ENCODE data around the gene NLRP6.

GRCh38 chr11:259413-259812 lies 18.8 kb upstream of the NLRP6 start:
- TF ChIP-seq CTCF (conservative IDR thresholded peaks at IDR 0.05; ENCODE audit: low read depth, low read length) (no peak), EZH2 (IDR thresholded peaks at IDR 0.05; ENCODE audit: borderline replicate concordance, low read depth, low read length, poor library complexity, severe bottlenecking) (no peak)

Measured in A673 (cell line).